Ectodermal cell (in vitro differentiated cells): Measurements from ENCODE around the gene RAPGEF2.

Experiments
- H3K27ac ChIP-seq: 2 replicates; pipeline ENCODE4 v1.7.0; 2013; ENCODE audit warnings: mild to moderate bottlenecking, low read depth, low read length; ENCODE audit not compliant: insufficient read depth, poor library complexity, severe bottlenecking
- H3K27me3 ChIP-seq: 2 replicates; pipeline ENCODE4 v1.7.0; 2013; ENCODE audit warnings: mild to moderate bottlenecking, low read length; ENCODE audit not compliant: insufficient read depth, control insufficient read depth, poor library complexity, severe bottlenecking
- H3K36me3 ChIP-seq: one replicate; pipeline ENCODE4 v1.7.0; 2013; ENCODE audit warnings: low read length; ENCODE audit not compliant: control insufficient read depth, insufficient read depth
- H3K4me1 ChIP-seq: one replicate; pipeline ENCODE4 v1.7.0; 2013; ENCODE audit warnings: low read length; ENCODE audit not compliant: control insufficient read depth, insufficient read depth
- H3K4me3 ChIP-seq: 2 replicates; pipeline ENCODE4 v1.7.0; 2013; ENCODE audit warnings: low read depth, low read length, control low read depth; ENCODE audit not compliant: insufficient read depth
- H3K9me3 ChIP-seq: 2 replicates; pipeline ENCODE4 v1.7.0; 2013; ENCODE audit warnings: mild to moderate bottlenecking, low read length, moderate library complexity; ENCODE audit not compliant: control insufficient read depth
- WGBS, 2 experiments: methylation state at CpG; one replicate each; pipeline ENCODE4 v1.1.7; 2013; ENCODE audit warnings: missing lambda C conversion rate in 2 of 2; 5-methylcytosine and 5-hydroxymethylcytosine counted together

RAPGEF2 gene

GRCh38 chr4:159290321-159291030 is 187.6 kb downstream of the RAPGEF2 start:
- 96 to 97% methylated on average over 2 of the region's 2 CpGs for WGBS, 2 experiments
- H3K4me1 ChIP-seq = no peaks in the 10 kb centered on the region
- H3K36me3 ChIP-seq = no peaks in the 10 kb centered on the region
- H3K27ac ChIP-seq = no peak overlapping the region
- no peaks in the 10 kb centered on the region for H3K9me3 ChIP-seq
- H3K4me3 ChIP-seq = no peak overlapping the region
- no peaks in the 10 kb centered on the region for H3K27me3 ChIP-seq

DNA sequence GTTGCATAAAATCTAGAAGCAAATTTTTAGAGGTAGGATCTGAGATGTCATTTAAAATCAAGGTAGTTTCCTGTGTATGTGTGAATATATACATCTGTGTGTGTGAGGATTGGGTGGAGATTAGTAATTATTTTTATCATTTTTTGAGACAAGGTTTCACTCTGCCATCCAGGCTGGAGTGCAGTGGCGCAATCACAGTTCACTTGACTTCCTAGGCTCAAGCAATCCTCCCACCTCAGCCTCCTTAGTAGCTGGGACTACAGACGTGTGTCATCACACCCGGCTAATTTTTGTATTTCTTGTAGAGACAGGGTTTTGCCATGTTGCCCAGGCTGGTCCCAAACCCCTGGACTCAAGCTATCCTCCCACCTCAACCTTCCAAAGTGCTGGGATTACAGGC is 188.3 kb downstream of the RAPGEF2 start:
- 90 to 91% methylated on average over 3 of the region's 3 CpGs for WGBS, 2 experiments
- no peak overlapping the region for H3K4me3 ChIP-seq
- H3K4me1 ChIP-seq = no peaks in the 10 kb centered on the region
- H3K36me3 ChIP-seq = no peaks in the 10 kb centered on the region
- no peak overlapping the region for H3K27ac ChIP-seq
- no peaks in the 10 kb centered on the region for H3K9me3 ChIP-seq
- H3K27me3 ChIP-seq = no peaks in the 10 kb centered on the region

GRCh38 chr4:159292137-159292896 is 189.4 kb downstream of the RAPGEF2 start:
- 91 to 95% methylated on average over 3 to 4 of the region's 4 CpGs for WGBS, 2 experiments
- Histone ChIP-seq H3K9me3 (no peaks in the 10 kb centered on the region), H3K4me1 (no peaks in the 10 kb centered on the region), H3K27me3 (no peaks in the 10 kb centered on the region), H3K36me3 (no peaks in the 10 kb centered on the region), H3K4me3 (no peak overlapping the region), H3K27ac (no peak overlapping the region)

GRCh38 chr4:159293811-159294515 is 191.1 kb downstream of the RAPGEF2 start:
- 96% methylated on average over 9 of the region's 9 CpGs for WGBS, 2 experiments
- H3K36me3 ChIP-seq = no peaks in the 10 kb centered on the region
- no peaks in the 10 kb centered on the region for H3K4me1 ChIP-seq
- H3K27me3 ChIP-seq = no peaks in the 10 kb centered on the region
- H3K9me3 ChIP-seq = no peaks in the 10 kb centered on the region
- H3K27ac ChIP-seq = no peak overlapping the region
- no peak overlapping the region for H3K4me3 ChIP-seq

- Histone ChIP-seq H3K36me3 (no peaks in the 10 kb centered on the region), H3K27me3 (no peaks in the 10 kb centered on the region), H3K9me3 (no peaks in the 10 kb centered on the region), H3K4me3 (no peak overlapping the region), H3K27ac (no peak overlapping the region), H3K4me1 (no peaks in the 10 kb centered on the region)
Observed at GRCh38 chr4:159296061-159296460, 193.2 kb downstream of the RAPGEF2 start.

DNA sequence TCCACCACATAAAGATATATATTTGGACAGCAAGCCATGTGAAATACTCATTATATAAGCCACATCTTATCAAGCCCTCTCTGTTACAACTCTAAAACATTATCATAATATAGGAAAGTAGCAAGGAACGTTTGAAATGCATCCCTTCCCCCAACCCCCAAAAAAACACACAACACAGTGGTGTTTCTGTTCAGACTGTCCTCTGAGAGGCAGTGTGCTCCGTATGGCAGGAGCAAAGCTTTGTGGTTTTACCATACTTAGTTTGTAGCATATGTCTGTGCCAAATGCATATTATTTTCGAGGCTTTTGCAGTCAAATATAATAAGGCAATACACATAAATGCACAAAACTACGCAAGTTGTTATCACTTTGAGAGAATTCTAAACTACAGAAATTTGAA is 194.2 kb downstream of the RAPGEF2 start:
- 44 to 61% methylated on average over 2 to 3 of the region's 4 CpGs for WGBS, 2 experiments
- Histone ChIP-seq H3K4me3 (no peak overlapping the region), H3K4me1 (no peaks in the 10 kb centered on the region), H3K9me3 (no peaks in the 10 kb centered on the region), H3K36me3 (no peaks in the 10 kb centered on the region), H3K27ac (no peak overlapping the region), H3K27me3 (no peaks in the 10 kb centered on the region)

DNA sequence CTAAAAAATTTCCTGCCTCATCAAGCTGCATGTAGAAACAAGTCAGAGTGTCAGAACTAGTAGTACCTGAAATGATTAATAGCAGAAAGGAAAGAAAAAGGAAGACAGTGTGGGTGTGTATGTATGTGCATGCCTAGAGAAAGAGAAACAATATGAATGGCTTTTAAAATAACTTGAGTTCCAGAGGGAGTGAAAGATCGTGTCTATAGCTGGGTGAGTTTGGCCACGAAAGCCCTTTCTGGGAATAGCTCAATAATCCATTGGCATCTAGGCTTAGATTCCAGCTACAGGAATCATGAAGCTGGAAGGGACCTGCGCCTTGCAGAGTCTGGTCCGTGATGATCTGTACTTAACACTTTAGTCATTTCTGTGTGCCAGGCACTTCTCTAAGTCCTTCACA is 195.6 kb downstream of the RAPGEF2 start:
- Histone ChIP-seq H3K4me1 (no peaks in the 10 kb centered on the region), H3K27me3 (no peaks in the 10 kb centered on the region), H3K36me3 (no peaks in the 10 kb centered on the region), H3K4me3 (no peak overlapping the region), H3K27ac (no peak overlapping the region), H3K9me3 (no peaks in the 10 kb centered on the region)
- 91 to 95% methylated on average over 4 of the region's 4 CpGs for WGBS, 2 experiments

DNA sequence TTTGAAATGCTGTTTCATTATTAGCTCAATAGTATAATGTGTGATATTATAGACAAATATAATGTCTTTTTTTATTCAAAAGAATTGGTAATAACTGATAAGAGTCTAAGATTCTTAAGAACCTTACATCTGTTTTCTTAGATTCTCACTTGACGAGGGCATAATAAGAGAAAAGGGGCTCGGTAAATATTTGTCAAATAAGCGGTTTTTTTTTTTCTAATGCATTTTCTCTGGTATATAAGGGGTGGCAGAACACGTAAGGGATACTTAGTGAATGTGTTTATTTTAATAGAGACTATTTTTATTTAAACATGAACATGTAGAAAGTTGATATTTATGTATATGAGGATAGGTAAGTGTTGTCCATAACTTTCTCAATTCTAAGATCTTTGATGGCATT is 200.6 kb downstream of the RAPGEF2 start:
- no peak overlapping the region for H3K4me3 ChIP-seq
- no peaks in the 10 kb centered on the region for H3K9me3 ChIP-seq
- no peaks in the 10 kb centered on the region for H3K27me3 ChIP-seq
- no peak overlapping the region for H3K27ac ChIP-seq
- H3K36me3 ChIP-seq = no peaks in the 10 kb centered on the region
- peaks cover 10% of the 10 kb centered on the region for H3K4me1 ChIP-seq
- 100% methylated on average over 3 to 4 of the region's 4 CpGs for WGBS, 2 experiments

GRCh38 chr4:159305129-159305528 is 202.2 kb downstream of the RAPGEF2 start:
- Histone ChIP-seq H3K27ac (no peak overlapping the region), H3K4me3 (no peak overlapping the region), H3K4me1 (peaks cover 15% of the 10 kb centered on the region), H3K36me3 (no peaks in the 10 kb centered on the region), H3K9me3 (no peaks in the 10 kb centered on the region), H3K27me3 (no peaks in the 10 kb centered on the region)
- 95 to 100% methylated on average over 1 to 2 of the region's 2 CpGs for whole genome bisulfite sequencing, 2 experiments

- H3K4me3 ChIP-seq = no peak overlapping the region
- no peaks in the 10 kb centered on the region for H3K36me3 ChIP-seq
- H3K4me1 ChIP-seq = peaks cover 15% of the 10 kb centered on the region
- no peaks in the 10 kb centered on the region for H3K27me3 ChIP-seq
- H3K27ac ChIP-seq = no peak overlapping the region
- WGBS, 2 experiments = 90 to 93% methylated on average over 2 of the region's 2 CpGs
- H3K9me3 ChIP-seq = no peaks in the 10 kb centered on the region
Observed at GRCh38 chr4:159307929-159308328, 205.1 kb downstream of the RAPGEF2 start.
